T-helper 9 cell (primary cell): ENCODE data around the gene TGFBI.

Source experiments
- DNase-seq: peaks from one replicate; pipeline ENCODE4 v3.0.0-alpha.2; 2020

Gene TGFBI

DNA sequence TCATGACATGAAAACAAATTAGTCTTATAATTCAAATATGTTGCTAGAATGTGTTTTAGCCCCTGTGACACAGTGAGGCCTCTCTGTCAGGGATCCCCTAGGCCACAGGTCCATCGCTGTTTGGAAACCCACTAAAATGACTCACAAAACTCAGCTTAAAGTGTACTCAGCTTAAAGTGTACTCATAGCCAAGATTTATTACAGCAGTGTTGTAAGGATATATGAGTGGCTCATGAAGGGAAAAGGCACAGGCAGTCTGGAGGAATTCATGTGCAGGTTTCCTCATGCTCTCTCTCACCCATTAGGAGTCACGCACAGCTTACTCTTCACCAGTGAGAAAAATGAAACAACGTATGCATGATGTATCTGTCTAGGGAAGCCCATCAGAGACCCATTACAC is 24.4 kb upstream of the TGFBI start:
- DNase-seq: no peak

DNA sequence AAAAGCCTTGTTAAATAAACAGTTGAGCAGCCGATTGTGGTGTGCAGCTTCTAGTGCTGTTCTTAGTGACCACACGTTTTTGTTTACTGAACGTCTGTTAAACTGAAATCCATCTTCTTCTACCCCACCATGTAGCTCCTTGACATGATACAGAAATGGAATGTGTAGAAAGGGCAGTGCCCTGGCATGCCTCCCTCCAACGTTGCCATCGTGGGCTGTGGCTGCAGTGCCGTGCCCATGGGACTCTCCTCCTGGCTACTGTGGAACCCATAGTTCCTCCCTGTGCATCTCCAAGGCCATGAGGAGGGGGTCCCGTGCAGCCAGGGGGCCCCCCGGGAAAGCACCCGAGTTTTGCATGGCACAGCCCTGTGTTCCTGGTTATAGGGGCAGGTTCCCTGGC is 23.3 kb upstream of the TGFBI start:
- DNase-seq: no peak

DNA sequence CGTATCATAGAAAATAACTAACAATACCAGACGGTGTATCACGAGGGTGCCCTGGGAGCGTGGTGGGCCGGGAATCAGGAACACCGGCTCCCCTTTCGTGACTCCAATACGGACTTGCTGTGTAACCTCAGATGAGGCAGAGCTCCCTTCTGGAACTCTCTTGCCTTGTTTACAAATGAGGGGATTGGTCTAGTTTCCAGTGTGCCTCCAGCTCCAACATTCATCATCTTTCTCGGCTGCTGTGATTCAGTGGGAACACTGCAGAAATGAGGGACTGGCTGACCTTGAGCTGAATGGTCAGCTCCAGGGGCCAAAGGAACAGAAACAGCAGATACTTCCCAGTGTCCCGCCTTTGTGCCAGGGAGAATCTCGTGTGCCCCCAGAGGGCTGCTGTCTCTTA is 22.6 kb upstream of the TGFBI start:
- DNase-seq: no peak

DNA sequence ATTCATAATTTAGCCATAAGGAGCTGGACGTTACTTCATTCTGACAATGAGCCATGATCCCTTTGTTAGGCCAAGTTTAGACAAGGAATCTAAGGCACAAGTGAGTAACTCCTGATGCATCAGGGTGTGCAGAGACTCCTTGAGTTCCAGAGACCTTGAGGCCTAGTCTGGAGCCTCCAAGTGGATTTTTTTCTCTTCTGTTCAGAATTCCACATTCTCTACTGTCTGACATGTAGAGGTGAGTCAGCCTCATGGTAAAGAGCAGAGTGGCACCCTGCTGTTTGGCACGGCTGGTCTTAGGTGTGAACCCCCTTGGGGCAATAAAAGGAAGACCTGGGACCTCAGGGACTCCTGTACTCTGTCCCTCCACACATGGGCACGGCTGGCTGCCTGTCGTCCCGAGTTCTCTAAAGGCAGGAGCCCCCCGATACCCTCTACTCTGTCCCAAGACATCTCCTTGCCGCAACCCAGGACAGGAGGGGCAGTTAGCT is 22.0 kb upstream of the TGFBI start:
- no peak for DNase-seq

DNA sequence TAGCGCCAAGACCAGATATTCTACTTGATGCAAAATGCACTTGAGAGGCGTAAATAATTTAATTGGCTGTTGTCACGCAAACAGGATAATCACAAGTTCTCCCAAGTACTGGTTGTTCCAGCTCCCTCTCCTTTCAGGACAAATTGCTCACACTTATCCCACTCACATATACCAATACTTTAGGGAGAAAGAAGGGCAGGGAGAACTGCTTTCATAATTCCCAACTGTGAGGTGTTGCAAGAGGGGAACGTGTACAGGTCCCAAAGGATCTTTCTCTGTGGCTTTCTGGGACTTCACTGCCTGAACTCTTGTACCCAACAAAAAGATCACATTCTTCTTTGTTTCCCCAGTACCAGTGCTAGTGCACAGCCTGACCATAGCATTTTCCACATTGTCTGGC is 21.5 kb upstream of the TGFBI start:
- no peak for DNase-seq

DNA sequence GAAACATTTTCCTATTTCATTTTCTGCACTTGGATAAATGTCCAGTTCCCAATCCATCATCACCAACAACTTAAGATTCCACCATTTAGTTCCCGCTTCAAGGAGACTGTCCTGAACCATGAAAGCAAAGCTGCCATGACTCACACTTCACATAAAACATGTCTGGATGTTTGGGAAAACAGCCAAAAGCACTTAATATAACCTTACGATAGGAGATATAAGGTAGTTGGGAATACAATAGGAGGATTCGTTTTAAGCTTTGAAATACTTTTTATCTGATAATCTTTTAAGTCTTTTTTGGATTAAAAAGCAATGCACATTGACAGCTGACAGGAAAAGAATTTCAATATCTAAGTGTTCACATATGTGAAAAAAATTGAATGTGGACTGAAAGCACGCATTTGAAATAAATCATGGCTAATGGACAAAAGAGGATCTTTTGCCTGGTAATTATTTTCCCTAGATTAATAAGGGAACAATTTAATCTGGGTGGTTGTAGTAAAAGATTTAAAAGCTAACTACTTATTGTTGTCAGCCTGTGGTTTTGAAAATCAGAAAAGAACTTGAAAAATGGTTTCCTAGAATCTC is 17.3 kb upstream of the TGFBI start:
- DNase-seq: no peak

DNA sequence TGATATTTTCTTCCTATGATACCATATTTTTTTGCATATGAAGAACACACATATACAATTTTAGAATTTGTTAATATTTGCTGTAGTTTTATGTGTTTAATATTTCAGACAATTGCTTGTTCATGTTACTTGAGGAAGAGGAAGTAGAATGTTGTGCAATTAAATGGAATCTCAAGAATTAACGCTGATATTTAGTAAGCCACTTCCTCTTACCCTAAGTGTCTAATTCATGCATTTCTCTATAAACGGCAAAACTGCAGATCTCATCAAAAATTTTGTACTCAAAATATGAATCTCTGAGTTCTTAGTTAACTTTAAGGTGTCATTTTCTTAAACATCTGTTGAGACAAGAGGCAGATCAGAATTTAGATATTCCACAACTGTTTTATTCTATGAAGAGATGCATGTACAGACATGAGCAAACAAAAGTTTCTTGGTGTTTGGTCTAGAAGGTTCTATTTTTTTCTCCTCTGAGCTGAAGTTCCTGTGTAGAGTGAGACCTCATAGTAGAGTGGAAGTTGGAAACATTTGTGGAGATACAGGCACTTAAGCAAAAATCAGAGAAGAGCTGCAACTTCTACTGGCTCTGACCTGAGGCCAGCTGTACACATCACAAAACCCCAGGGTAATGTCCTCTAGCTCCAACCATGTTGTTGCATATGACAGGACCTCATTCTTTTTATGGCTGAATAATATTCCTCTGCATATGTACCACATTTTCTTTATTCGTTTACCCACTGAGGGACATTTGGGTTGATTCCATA is 16.6 kb upstream of the TGFBI start:
- DNase-seq: no peak

DNA sequence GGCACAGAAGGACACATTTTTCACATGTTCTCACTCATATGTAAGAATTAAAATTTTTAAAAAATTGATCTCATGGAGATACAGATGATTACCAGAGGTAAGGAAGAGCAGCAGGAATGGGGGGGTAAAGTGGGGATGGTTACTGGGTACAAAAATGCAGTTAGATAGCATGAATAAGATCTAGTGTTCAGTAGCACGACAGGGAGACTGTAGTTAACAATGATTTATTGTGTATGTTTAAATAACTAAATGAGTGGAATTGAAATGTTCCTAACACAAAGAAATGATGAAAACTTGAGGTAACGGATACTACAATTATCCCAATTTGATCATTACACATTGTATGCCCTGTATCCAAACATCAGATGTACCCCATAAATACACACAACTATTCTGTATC is 15.2 kb upstream of the TGFBI start:
- no peak for DNase-seq

DNA sequence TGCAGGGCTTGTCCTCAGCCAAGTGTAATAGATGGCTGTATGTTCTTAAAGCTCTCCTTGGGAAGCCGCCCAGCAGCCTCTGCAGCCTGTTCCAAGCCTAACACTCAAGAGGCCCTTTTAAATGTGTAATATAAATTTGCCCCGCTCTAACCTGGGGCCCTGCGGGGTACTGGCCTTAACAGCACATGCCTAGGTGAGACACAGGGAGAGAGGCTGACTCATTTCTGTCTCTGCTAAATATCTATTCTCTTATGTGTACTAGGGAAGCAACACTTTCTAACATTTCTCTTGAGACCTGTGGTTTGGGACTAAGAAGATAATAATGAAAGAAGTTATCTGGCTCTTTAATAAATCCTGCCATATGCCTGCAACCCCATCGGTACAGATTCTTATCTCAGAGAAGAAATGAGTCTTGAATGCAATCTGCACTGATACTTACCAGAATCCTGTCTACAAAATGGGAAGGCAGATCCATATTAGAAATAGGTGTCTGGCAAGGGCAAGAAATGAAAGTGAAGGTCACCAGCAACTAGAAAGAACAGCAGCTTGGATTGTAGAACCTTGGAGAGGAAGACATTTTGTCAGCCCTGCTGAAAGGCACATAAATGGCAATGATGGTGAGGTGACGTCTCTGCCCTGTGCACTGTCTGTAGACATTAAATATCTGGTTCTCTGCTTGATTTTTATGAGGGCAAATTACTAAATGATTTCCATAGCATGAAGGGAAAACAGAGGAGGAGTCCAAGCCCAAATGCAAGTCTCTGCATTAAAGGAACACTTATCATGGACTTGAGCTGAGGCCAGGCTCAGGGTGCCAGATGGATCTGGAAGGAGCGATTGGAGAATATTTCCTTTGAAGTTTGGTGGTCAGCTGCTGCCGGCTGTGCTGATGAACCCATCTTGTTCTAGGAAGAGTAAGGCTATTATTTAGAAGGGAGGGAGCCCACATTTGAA is 14.5 kb upstream of the TGFBI start:
- no peak for DNase-seq

DNA sequence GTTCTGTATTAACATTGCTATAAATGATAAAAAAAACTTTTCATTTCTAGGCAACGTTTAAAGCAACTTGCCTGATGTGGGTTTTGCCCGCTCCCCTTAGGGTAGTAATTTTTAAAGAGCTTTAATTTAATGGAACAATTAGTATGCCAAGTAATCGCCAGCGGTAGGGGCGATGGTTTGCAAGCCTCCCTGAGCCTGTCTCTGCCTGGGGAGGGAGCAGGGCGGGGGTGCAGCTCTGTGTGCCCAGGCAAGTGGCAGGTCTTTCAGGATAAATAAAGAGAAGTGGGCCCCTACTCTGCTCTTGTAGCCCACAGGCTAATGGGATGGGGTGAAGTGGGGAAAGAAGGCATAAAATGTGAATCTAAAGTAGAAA is 13.8 kb upstream of the TGFBI start:
- no peak for DNase-seq

DNA sequence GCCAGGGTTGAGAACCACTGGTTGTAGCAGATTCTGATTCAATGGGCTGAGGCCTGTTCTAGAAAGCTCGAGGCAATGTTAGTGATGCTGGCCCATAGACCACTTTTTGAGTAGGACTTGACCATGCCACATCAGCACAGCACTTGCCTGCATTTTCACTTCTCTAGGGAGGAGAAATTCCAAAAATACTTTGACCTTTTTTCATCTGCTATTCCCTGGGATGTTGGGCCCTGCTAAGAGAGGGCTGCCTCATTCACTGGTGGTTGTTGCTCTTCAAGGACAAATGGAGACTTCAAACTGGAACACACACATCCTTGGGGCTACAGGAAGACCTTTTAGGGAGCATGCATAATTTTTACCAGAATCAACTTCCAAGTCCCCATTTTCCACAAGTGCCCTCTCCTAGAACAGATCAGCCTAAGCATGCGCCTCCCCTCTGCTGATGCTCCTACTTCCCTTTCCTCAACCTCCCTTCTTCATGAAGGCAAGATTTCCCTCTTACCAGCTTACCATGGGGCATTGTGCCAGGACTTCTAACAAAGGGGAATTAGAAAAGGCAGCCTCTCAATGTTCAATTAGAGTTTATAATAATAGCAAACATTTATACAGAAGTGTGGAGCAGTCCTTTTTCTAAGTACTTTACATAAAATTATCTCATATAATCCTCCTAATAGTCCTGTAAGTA is 12.7 kb upstream of the TGFBI start:
- DNase-seq: no peak

DNA sequence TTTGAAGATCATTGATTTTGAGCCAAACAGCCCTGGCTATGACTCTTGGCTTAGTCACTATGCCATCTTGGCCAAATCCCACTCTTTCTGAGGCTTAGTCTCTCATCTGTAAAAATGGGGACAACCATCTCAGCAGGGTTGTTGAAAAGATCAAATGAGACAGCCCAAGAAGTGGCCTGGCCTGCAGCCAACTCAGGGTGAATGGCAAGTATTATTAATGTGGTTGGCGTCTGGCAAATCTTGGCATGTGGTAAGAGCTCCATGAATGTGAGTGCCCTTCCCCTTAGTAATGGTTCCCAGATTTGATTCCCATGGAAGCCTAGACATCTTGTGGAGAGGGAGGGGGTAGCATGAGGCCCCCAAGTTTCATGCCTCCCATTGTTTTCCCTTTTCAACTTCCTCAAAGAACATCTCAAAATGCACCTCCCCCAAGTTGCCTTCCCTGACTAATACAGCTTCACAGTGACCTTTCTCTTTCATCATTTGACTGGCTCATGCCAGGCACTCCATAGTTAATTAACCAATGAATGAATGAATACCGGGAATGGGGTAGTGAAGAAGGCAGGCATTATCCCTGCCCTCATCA is 11.8 kb upstream of the TGFBI start:
- no peak for DNase-seq

DNA sequence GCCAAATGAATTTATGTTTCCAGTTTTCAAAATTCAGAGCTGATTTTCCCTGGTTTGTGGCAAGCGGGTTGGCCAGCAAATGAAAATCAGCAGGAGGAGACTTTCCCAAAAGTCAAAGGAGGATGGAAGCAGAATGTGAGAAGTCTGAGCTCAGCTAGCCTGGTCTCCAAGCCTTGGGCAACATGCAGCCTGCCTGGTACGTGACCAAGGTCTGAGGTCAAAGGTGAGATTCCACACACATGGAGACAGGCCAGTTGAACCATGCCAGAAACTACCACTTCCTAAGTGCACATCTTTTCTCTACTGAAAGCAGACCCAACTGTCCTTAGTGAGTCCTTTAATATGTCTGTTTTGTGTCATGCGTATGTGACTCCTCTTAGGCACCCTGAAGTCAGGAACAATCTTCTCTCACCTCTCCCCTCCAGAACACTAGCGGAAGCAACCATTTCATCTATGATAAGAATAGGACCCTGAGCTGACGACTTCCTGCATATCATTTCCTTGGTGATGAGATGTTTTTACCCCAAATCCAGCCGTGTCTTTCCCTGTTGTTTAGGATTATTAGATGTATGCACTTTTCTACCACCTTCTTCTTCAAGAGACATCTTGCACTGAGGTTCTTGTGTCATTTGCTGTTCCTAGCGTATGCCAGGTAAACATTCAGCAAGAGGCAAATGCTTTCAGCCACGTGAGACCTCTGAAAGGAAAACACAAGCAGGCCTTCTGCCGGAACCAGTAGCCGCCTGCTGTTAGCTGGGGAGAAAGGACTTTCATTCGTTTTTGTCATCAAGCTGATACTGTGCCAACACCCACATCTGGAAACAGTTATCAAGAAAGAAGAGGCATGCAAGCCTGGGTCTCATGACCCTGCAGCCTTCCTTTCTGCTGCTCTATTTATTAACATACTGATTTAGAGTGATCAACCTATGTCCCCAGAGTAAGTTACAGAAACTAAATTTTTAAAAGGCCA is 9.7 kb upstream of the TGFBI start:
- DNase-seq: no peak

DNA sequence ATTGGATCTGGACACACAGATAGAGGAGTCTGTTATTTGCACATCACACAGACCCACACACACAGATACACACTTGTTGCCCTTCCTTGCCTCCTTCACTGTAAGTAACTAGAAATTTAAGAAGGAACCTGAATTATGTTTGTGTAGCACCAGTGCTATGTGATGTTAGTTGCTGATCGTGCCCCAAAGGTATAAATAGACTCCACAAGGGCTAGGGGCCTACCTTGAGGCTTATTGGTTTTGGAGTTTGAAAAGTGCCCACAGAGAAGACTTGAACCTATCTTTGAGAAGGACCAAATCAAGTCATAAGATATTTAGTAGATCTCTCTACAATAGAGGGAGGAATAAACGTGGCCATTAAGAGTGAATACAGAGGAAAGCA is 8.8 kb upstream of the TGFBI start:
- DNase-seq: no peak

DNA sequence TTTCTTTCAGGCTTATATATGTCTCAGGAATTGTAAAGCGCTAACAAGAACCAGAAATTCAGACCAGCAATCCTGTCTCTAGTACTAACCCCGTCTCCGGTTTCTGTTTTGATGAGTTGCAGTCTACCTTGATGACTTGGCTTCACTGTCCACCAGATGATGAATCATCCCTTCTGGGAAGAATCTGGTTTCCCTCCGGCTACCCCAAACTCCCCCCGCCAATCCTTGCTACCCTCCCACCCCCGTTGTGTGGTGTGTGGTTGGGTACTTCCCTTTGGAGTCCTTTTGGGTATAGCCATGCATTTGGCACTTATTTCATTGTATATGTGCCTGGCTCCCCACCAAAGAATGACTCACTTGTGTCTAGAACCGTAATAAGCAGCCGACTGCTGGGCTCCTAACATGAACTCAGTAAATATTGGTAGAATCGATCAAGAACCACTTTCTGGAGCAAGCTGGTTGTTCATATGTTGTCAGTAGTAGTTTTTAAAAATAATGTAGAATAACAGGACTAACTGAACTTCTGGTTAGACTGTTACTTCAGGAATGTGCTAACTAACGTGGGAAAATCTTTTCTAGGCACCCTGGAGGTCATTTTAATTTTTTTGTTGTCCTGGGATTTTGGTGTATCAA is 8.3 kb upstream of the TGFBI start:
- no peak for DNase-seq

DNA sequence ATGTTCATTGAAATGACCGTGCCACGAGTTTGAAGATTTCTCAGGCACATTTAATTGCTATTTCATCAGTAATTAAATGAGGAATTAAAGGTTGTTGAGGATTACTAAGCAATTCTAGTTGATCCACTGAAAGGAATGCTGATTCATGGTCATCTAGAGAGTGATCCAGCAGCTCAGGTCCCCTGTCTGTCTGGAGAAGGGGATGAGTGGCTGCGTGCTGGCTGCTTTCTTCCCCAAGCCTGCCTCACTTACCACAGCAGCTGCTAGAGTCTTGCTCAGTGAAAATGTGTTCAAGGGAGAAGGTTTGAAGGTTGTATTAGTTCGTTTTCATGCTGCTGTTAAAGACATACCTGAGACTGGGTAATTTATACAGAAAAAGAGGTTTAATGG is 7.8 kb upstream of the TGFBI start:
- no peak for DNase-seq

DNA sequence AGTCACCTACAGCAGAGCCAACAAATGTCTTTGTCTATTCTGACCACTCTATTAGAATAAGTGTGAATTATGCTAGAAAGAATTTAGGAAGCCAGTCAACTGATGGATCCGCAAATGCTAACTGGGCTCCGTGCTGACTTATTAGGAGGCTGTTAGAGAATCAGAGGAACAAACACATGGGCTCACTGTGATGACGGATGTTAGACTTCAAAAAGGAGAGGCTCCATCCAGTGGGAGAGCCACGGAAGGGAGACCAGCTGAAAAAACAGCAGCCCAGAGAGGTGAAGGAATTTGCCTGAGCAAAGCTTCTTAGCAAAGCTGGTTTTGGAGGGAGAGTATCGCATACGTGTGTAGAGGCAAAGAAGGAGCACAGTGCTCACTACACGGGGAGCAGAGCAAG is 5.8 kb upstream of the TGFBI start:
- DNase-seq: no peak

DNA sequence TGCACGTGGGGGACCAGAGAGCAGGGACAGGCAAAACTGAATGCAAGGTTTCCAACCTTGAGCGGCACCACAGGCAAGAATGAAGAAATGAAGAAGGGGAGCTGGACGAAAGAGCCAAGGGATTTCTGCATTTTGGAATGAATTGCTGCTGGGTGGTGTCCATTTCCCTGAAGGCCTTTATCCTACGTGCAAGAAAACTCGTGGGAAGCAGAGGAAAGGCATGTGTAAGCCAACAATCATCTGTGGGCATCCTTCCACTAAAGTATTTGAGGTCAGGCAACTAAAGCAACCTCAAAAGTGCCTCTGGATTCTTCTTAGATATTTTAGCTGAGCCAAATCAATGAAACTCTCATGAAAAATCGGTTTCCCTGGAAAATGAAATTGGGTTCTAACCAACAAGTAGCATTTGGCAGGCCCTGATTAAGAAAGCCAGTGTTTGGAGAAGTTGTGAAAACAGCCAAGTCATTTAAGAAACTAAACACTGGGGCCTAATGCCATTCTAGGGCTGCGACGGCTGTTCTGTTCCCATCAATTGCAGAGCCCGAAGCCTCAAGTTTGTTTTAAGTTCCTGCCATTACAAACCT is 4.7 kb upstream of the TGFBI start:
- DNase-seq: no peak

DNA sequence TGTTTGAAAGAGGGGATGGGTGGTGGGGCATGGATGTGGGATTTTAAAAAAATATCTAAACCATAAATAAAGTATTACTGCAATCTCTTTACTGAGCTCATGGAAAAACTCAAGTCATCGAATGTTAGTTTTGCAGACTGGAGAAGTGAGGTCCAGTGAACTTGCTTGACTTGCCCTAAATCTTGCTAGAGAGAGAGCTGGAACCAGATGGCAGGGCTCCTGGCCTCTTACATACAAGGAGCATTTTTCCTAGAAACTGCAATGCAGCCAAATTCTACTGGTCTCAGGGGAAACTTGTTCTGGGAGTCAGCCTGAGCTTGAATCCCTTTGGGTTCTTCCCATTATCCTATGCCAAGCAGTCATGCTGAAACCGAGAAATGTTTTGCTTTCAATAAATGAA is 2.9 kb upstream of the TGFBI start:
- no peak for DNase-seq

DNA sequence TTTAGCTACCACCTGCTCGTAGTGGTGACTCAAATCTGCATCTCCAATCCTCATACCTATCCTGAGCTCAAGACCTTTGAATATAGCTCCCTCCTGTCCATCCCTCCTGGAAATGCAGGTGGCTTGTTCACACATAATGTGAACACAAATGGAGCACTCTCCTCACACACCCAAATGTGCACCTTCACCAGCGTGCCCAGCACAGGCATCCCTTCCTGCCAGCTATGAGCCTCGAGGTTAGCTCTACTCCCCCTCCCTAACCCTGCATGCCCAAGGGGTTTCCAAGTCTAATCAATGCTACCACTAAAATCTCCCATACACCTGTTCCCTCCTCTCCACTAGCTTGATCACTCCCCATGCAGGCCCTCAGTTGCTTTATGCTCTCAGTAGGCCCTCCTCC is 2.2 kb upstream of the TGFBI start:
- no peak for DNase-seq

DNA sequence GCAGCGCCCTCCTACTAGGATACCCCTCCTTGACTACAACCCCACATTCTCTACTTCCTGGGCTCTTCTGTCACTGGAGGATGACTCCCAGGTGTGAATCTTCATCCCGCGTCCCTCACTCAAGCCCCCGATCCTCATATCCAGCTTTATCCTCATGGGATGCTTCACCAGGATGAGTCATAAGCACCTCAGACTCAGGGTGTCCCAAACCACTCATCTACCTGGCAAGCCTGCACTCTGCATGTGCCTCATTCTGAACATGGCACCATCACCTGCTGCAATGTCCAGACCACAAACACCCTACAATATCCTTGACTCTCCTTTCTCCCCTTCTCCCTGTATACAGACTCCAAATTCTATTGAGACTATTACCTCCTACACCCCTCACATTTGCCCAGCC is 1.5 kb upstream of the TGFBI start:
- DNase-seq: no peak
